HG02970 (cell line): ENCODE measurements around the gene SLIT3.
"Not testable (repeated sequence)": the region's sequence is repeated elsewhere in the genome, so short reads cannot be mapped to it uniquely, and the experiment has no call there.

ENCODE experiments used
- ATAC-seq: cut with Tn5 transposase; IDR thresholded peaks from one replicate; pipeline ENCODE4 v1.9.1; 2021; ENCODE audit warnings: mild to moderate bottlenecking, moderate library complexity, moderate number of reproducible peaks; ENCODE audit not compliant: unreplicated experiment, low FRiP score

Gene SLIT3

DNA sequence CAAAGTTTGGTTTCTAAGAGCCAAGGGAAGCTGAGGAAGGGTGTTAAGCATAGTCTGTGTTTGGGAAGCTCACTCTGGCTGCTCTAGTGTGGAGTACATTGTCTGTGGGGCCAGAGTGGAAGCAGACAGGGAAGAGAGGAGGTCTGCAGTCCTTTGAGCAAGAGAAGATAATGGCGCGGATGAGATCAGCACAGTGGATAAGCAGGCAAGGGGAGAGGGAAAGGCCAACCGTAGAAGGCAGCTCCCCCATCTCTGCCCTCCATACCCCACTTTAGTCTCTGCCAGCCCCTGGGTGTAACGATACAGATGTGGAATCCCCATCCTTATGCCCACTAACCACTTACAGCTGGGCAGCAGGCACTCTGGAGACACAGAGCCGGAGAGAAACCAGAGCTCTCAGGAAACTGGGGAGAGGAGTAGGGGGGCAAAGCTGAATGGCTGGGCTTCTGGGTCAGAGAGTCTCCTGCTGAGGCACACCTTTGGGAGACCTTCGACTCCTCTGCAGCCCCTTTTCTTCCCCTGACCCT, 75.0 kb downstream of the SLIT3 start:
- no peak for ATAC-seq

DNA sequence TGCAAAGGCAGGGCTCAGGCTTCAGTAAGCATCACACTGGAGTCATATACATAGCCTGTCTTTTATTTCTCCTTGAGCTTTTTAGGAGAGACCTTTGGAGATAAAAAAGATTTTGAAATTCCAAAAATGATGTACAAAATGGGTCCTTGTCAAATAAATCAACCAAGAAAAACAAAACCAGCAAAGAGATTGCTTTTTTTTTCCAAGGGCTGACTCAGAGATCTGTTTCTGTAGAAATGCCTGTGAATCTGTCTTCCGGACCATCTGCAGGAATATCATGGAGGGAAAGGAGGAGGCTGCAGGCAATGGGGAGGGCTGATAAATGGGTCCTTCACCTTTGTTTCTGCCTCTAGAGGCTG, 77.4 kb downstream of the SLIT3 start:
- ATAC-seq: no peak

DNA sequence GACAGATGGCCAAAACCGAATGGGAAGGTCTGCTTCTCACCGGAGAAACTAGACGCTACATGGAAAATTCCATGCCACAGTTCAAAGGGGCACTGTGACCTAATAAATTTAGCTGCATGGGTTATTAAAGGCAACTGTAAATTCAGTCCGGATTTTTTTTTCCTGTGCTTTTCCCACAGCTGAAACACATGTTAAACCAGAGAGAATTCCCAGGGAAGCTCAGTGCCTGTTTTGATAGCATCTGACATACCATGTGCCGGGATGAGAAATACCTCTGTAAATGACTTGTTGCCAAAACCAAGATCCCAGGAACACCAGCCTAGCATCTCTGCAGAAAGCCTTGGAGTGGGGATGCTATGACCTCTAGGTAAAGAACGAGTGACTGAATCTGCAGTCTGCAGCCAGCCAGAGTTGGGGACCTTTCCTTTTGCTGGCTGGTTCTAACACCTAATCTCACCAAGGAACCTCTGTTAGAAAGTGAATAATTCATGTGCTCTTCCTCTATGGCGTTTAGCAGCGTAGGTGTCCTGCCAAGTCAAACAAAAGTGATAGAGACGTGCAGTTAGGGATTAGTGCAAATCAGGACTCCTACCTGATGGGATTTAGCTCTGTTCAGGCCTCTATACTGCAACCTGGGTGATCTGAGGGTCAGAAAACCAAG, 77.9 kb downstream of the SLIT3 start:
- ATAC-seq: no peak

DNA sequence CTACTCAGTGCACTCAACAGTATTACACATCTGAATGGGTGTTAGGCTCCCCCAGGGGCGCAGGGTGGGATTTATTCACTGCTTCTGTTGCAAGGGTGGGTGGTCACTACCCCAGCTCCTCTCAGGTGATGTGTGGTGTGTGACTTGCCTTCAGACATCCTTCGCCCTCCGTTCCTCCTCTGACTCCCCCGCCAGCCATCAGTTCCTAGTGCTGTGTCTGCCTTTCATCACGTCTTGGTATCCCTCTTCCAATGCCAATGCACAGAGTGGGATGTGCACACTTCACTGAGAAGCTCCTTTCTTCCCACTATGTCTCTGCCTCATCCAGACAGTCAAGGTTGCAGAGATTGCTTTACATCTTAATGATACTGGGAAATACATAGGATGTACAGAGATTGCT, 79.4 kb downstream of the SLIT3 start:
- ATAC-seq: no peak

DNA sequence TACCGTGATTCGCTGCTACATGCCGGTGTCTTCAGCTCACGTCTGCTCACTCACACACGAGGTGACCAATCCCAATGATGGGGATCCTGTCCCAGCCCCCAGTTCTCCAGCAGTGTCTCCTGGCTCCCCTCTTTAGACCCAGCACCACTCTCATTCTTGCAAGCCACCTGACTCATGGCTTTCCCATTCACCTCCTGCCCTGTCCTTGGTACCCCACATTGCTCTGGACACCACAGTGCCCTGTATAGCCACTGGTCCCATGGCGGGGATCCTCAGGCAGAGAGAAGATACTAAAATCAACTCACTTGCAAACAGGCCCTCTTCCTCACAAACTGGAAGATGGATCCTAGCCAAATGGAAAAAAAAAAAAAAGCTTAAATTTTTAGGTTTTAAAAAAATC, 81.0 kb downstream of the SLIT3 start:
- no peak for ATAC-seq

DNA sequence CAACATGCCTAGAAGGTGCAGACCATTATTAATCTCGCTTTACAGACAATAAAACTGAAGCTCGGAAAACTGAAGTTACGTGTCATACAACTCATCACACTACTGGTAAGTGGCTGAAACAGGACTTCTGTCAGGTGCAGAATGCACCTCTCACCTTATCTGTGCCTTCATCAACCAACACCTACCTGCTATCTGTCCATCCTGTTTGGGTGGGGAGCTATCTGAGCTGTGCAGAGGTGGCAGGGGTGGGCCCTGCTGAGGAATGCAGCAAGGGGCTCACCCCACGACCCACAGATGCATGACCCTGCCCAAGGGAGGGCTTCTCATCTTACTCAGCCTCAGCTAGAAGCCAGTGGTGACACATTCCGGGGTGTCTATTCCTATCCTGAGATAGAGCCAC, 81.6 kb downstream of the SLIT3 start:
- ATAC-seq: no peak

DNA sequence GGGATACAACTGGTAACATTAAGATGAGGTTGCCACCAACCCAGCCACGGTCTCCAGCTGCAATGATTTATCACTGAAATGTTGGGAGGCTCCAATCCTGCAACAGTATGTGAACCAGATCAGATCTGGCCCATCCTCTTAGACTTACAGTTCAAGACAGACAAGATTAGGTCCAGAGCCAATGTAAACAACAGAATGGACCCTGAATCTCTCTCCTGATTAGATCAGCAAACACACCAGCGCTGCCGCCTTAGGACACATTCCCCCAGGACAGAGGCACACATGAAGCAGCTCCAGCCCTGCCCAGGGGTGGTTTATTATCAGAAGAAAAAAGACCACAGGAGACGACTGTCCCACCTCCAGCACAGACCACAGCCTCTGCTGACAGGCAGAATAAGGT, 82.1 kb downstream of the SLIT3 start:
- ATAC-seq: no peak

DNA sequence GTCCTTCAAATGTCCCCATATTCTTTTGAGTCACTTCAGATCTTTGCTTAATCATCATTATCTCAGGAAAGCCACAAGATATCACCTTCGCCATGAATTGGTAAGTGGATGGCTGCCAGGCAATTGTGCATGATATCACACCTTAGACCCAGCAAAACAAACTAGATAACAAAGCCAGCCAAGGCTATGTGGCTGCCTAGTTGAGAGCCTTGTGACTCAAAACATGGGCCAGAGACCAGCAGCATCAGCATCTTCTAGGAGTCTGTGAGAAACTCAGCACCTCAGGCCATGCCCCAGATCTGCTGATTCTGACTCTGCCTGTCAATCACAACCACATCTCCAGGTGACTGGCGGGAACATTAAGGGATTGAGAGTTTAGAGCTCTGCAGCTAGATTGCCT, 82.8 kb downstream of the SLIT3 start:
- no peak for ATAC-seq

DNA sequence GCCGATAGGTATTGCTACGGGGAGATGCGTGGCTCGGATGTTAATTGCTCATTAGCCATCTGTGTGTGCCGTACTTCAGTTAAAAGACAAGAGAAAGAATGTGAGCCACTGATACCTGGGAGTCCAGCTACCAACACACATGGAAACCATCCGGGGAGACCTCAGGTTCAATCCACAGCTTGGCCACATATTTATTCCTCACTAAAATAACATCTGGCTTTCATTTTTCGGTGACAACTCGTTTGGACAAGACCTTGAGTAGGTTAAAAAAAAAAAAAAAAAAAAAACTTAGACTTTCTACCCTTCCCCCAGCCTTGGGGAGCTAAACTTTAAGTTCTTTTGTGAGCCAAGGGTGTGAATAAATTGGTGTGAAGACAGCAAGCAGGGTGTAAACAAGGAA, 84.1 kb downstream of the SLIT3 start:
- ATAC-seq: no peak

DNA sequence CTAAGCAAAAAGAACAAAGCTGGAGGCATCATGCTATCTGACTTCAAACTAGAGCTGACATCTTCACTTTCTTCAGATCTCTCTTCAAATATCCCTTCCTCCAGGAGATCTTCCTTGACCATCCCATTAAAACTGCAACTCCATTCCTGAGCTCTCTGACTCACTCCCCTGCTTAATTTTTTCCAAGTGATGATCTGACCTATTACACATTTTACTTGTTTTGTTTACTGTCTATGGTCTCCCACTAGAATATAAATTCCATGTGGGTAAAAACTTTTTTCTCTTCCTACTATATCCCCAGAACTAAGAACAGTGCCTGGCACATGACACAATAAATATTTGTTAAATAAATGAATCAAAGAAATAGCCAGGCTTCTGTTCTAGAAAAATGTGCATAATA, 87.5 kb downstream of the SLIT3 start:
- ATAC-seq: no peak

DNA sequence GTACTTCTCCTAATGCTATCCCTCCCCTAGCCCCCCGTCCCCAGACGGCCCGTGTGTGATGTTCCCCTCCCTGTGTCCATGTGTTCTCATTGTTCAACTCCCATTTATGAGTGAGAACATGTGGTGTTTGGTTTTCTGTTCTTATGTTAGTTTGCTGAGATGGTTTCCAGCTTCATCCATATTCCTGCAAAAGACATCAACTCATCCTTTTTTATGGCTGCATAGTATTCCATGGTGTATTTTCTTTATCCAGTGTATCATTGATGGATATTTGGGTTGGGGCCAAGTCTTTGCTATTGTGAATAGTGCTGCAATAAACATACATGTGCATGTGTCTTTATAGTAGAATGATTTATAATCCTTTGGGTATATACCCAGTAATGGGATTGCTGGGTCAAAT, 89.2 kb downstream of the SLIT3 start:
- not testable (repeated sequence) for ATAC-seq

DNA sequence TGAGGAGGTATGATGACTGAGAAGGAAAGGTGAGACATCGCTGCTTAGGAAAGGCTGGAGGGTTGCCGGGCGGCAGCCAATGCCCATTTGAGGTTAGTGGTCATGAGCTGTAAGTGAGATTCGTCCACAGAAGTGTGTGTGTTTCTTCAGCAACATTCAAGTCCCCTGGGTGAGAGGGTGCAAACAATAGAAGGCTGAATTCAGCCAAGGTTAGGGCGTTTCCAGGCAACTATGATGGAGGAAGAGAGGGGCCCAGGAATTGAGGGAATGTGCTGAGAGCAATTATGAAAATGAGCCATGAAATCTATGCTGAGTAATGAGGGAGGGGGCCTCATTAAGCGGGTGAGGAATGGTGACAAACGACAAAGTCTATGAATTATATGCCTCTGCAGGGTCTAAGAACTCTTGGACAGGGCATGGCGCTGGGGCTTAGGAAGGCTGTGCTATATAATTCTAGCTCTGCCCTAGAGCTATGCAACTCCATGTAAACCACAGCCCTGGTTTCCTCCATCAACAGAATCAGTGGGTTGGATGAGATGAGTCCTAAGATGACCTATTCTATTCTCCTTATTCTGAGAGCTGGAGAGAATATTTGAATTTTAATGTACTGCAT, 96.0 kb downstream of the SLIT3 start:
- no peak for ATAC-seq

DNA sequence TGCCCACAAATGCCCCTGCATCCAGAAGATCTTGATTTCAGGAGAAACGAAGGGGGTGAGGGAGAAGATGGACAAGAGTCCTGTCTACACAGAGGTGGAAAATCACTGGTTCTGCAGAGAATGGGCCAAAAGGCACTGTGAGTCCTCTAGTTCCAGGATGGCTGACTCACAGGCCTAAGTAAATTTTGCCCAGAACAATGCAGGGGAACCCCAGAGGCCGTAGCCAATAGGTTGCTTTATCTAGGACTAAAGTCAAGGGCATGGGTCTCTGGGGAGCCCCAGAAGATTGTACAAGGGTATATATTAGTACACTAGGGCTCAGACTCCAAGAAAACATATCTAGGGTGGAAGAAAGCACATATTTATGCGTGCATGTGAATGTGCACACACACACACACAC, 98.0 kb downstream of the SLIT3 start:
- no peak for ATAC-seq

DNA sequence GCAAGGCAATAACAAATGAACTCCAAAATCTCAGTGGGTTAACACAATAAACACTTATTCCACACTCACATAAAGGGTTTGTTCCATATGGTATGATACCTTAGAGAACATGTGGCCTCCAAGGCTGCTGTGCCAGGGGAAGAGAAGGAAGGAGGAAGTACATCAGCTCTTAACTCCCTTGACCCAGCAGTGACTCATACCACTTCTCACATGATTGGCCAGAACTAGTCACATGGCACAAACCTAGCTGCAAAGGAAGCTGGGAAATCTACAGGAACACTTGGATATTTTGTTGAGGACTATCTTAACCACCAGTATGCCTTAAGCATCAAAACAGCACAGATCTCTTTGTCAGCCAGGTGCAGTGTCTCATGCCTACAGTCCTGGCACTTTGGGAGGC, 99.3 kb downstream of the SLIT3 start:
- ATAC-seq: no peak

DNA sequence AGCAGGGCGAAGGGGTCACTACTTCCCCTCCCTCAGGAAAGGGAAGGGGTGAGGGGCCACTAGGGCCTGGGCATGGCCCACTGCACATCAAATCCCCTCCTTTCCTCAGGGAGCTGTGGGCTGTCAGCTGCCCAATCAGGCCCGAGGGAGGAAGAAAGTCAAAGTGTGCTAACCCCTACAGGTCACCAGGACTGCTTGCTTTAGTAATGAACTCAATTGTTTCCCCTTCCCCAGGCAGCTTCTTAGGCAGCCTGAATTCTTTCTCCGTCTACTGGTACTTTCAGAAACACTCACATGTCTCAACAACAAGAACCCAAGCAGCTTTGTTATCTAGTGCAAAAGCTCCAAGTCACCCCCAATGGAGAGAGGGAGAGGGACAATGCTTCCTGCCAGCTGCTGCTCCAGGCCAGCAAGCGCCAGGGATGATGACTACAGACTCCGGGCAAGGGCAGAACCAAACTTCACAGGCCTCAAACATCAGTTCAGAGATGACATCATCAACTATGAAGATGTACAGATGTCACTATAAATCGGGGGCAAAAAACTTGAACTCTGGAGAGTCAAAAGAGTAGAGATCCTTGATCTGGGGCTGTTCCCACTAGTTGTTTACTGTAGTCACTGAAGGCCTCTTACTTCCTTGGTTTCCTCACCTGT, 100.7 kb downstream of the SLIT3 start:
- ATAC-seq: no peak

DNA sequence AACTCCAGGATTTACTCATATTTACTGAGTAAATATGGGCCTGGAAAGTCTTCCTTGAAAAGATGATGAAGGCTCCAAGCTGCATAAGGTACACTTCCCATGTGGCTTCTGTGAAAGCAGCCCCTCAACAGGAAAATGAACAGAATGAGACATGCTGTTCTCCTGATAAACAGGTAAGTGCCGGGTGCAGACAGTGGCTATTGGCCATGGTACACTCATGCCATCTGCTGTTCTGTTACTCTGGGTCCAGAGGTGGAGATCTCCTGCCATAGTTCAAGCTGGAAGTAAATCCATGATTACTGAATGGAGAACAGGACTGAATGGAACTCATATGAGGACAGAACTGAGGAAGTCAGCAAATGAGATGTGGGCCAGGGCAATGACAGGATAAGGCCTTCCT, 103.6 kb downstream of the SLIT3 start:
- no peak for ATAC-seq

DNA sequence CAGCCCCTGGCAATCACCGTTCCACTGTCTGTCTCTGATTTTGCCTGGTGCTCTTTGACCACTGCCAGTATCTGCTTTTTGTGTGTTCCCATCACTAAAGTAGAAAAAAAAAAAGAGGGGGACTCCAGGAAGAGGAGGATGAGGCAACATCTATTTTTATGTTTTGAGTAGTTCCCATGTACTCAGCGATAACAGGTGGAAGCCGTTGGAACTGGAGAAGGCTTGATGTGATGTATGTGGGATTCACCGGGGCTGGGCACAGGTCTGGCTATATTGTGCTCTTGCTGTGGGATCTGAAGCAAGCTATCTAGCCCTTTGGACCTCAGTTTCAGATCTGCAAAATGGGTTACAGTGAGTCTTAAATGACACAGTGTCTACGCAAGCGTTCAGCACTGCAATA, 104.9 kb downstream of the SLIT3 start:
- no peak for ATAC-seq

DNA sequence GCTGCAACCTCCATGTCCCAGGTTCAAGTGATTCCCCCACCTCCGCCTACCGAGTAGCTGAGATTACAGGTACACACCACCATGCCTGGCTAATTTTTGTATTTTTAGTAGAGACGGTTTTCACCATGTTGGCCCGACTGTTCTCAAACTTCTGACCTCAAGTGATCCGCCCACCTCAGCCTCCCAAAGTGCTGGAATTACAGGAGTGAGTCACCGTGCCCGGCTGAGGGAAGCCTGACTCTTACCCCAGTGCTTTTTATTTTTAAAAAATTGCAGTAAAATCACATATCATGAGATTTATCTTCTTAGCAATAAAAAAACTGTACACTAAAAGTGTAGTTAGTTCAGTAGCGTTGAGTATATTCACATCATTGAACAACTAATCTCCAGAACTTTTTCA, 105.3 kb downstream of the SLIT3 start:
- no peak for ATAC-seq

DNA sequence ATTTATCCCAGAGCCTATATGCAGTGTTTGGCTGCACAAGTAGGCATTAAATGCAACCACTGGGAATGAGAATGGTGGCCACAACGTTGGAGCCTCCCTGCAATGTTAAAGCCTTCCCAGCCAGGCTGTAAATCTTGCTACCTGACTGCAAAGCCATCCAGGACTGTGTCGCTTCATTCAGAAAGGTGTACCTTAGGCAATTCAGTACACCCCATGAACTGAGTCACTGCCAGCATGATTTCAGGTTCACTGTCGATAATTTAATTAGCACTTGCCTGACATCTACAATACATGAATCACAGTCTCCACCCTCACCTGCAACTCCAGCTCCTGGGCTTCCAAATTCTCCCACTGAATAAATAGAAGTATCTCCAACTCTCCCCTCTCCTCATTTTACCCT, 108.4 kb downstream of the SLIT3 start:
- no peak for ATAC-seq

DNA sequence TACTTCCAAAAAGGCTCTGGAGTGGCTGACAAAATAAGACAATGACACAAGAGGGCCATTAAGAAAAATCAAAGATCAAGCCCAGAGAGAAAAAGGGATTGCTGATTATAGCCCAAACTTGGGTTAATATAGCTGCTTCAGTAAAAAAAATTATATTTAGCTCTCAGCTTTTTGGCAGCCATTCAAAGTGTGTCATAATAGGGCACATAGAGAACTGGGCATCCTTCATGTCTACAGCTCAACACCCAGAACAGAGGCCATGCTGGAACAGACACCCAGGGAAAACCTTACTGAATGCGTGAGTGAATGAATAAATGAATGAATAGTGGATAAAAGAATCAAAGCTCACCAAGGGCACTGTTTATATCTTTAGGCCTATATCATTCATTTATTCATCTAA, 110.1 kb downstream of the SLIT3 start:
- no peak for ATAC-seq

DNA sequence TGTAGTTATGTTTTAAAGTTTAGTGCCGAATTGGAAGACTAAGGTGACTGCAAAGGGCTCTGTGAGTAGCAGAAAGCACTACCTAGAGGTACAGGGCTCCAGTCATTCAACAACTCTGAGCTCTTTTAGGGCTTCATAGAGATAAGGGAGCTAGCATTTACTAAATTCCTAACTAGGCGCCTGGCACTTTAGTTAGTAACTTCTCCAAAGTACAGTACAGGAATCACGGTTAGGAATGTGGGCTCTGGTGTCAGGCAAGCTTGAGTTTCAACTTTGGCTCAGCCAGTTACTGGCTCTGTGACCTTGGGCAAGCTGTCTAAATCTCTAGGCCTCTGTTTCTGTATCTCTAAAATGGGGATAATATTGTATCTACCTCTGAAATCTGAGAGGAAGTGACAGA, 115.3 kb downstream of the SLIT3 start:
- ATAC-seq: no peak

DNA sequence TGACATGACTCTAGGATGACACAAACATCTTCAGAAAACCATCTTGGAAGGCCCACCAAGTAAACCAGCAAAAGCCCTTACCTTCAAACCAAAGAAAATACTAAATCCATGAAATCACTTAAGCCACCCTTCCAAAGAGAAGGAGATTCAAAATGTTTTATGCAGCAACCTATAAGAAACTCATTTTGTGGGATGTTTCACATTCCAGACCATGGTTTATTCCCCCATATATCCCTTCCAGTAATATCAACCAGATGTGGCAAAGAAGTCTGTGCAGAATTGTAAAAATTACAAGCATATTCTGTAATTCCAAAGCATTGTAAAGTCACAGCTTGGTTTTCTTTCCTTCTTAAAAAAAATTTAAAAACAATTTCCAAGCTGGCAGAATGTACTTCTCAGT, 117.4 kb downstream of the SLIT3 start:
- ATAC-seq: no peak
